Renal cortex interstitium (tissue), 11 donors: ENCODE measurements around the gene CC2D1A. TPM values are rescaled to one million over a fixed set of nuclear protein-coding genes. Genes with fewer than 3 reads are reported as not detected.

Experiments
- DNase-seq, 11 donors: peaks; one replicate each; pipeline ENCODE4 v3.0.0-alpha.2; 2013; ENCODE audit warnings: low read depth in 9 of 11, low spot score in 4 of 11; ENCODE audit errors: extremely low read depth in 1 of 11
- polyA plus RNA-seq, 3 donors: library from polyadenylated mRNA; unstranded; fragments of 120-200 nt; gene quantifications; one replicate each; pipeline ENCODE4 v1.2.1, GENCODE V29; 2013; ENCODE audit not compliant: insufficient read length in 3 of 3

The CC2D1A gene
- polyA plus RNA-seq, 3 donors: 20.6 to 38.9 (median 29.1) TPM

- DNase-seq: no peak
Measured at GRCh38 chr19:13872695-13873389, 33.2 kb upstream of the CC2D1A start.

GRCh38 chr19:13873834-13874515 lies 32.0 kb upstream of the CC2D1A start:
- no peak for DNase-seq

DNA sequence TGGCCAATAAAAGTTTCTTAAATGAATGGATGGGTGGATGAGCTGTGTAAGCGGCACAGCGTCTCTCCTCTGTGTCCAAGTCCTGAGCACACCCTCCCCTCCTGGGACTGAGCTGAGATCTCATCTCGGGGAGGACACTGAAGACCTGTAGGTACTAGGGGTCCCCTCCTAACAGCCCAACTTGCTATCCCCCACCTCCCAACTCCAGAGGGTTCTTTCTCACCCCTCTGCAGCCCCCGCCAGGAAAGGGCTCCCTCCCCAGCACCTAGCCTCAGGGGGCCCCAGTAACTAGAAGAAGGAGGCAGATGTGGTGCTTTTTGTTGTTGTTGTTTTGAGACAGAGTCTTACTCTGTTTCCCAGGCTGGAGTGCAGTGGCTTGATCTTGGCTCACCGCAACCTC lies 30.2 kb upstream of the CC2D1A start:
- no peak for DNase-seq

- DNase-seq: no peak
Measured at GRCh38 chr19:13876834-13877233, 29.2 kb upstream of the CC2D1A start, which contains the start of gene NANOS3. NANOS3 (plus strand) TSS chr19:13877134; CDS start chr19:13877249, 115 bp downstream.

DNA sequence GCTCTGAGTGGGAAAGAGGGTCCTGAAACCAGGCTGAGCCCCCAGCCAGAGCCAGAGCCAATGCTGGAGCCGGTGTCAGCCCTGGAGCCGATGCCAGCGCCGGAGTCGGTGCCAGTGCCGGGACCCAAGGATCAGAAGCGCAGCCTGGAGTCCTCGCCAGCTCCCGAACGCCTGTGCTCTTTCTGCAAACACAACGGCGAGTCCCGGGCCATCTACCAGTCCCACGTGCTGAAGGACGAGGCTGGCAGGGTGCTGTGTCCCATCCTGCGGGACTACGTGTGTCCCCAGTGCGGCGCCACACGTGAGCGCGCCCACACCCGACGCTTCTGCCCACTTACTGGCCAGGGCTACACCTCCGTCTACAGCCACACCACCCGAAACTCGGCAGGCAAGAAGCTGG lies 28.7 kb upstream of the CC2D1A start:
- no peak for DNase-seq

DNA sequence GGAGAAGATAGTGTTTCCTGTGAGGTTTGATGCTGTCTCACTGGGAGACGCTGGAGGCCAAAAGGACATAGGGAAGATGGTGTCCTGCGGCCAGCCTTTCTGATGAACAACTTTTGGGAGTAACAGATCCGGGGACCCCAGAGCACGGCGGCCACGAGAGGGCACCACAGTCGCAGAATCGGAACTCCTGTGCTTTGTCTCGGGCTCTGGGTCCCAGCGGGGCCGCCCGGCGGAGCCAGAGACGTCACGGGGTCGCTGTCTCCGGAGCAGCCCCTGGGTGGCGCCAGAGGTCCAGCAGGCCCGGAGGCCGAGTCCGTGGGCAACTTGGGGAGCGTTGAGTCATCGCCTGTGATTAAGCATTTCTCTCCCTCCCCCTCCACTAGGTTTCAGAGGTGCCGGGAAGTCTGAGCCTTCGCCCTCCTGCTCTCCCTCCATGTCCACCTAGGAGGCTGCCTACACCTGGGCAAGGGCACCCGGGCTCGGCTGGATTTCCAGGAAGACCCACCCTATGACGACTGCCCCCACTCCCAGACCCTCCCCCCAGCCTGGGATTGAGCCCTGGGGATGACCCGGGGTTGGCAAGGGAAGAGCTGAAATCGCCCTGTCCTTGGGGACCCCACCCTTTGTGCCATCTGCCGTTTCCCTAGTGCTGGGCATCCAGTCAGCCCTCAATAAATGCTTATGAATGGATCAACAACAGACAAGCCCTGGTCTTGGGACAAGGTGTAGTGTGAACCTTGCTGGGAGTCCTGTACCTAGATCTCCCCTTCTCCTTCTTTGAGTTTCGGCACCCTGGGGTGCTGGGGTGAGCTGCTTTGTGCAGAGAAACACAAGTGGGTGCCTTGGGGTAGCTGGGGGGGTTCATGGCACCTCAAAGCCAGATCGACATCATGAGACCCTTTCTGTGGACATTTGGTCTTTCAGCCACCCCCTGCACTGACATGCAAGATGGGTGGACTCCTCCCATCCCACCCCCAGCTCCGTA lies 25.6 kb upstream of the CC2D1A start:
- peak; percentile 80 to 94 (median 91) for DNase-seq

DNA sequence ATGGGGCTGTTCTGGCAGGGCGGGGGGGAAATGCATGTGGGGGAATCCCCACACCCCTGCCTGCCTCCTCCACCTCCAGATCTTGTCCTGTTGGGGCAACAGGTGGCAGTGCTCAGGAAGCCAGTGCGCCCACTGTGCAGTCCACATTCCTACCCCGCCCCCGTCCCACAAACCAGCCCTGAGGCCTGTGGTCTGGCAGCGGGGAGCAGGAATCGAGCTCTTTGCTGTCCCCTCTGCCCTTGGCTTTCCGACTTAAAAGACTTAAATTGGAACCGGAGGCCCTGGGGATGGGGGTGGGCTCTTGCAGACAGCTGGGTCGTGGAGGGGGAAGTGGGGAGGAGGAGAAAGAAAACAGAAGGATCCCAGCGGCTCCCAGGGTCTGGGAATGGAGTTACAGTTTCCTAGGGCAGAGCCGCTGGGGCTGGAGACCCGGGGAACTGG lies 24.7 kb upstream of the CC2D1A start:
- DNase-seq: no peak

- no peak for DNase-seq
Measured at GRCh38 chr19:13881692-13882418, 24.1 kb upstream of the CC2D1A start.

- DNase-seq: no peak
Measured at GRCh38 chr19:13882419-13882795, 23.6 kb upstream of the CC2D1A start.

GRCh38 chr19:13882836-13883235 lies 23.2 kb upstream of the CC2D1A start:
- no peak for DNase-seq

GRCh38 chr19:13883516-13884064 lies 22.4 kb upstream of the CC2D1A start:
- no peak for DNase-seq

DNA sequence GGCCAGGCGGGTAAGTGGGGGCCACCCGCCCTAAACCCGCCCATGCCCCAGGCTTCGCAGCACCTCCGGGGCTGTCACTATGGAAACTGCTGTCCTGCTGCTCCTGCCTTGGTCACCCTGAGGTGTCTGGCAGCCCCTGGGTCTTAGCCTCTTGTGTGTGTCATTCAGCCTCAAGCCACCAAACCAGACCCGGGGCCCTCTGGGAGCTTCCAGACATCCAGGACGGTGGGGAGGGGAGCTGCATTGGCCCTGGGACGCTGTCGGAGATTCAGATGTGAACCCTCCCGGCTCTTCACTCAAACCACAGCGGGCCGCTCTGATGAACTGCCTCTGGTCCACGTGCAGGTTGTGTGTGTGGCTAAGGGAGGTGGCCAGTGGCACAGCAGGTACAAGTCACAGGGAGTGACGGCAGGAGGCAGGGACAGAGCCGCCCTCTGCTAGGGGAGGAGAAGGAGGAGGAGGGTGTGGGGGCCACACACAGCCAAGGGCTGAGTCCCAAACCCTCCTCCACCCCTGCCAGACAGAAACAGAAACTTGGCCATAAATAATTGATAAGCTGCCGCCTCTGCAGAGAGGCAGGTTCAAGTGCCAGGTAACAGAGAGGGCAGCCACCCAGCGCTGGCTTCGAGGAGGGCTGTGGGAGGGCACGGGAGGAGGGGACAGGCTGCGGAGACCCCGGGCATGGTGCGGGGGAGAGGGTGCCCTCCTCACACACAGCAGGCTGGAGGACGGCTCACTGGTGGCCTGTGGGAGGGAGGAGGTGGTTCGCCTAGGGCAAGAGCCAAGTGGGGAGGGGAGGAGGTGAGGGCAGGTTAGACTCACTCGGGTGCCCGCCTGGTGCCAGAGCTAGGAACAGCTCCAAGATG lies 21.0 kb upstream of the CC2D1A start:
- no peak for DNase-seq

DNA sequence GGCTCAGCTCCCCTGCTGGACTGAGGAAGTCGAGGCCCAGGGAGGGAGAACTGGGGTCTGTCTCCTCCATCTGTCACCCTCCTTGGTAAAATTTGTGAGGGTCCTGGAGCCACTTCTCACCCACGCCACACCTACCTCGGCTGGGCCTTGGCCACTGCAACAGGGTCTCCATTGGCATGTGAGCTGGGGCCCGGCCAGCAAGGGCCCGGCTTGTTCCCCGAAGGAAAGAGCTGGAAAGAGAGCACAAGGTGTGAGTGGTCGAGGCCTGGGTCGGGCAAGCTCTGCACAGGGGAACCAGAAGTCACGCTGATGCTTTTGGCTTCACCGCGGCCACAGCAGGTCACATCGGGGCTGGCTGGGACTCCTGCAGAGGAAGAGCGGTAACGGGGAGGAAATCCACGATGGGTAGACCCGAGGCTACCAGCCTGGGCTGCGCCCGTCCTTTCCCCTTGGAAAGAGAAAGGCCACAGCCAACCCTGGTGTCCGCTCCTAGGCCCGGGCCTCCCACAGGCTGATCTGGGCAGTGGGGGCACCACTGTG lies 20.1 kb upstream of the CC2D1A start:
- no peak for DNase-seq

DNA sequence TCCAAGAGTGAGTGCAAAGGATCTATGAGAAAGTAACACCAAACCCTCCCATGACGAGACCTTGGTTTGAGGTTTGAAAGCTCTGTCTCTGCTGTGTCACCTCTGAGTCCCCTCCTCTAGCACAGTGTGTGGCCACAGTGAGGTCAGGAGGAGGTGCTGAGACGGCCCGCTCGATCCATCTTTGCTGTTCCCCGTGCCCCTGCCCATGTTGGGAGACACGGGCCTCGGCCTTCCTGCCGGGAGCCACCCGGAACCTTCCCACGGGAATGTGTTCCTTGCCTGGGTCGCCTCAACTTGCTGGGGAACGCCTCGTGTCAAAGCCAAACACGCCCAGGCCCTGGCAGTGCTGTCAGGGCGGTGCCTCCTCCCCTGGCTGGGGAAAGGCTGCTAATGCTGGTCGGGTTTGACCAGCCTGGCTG lies 19.0 kb upstream of the CC2D1A start:
- DNase-seq: no peak

DNA sequence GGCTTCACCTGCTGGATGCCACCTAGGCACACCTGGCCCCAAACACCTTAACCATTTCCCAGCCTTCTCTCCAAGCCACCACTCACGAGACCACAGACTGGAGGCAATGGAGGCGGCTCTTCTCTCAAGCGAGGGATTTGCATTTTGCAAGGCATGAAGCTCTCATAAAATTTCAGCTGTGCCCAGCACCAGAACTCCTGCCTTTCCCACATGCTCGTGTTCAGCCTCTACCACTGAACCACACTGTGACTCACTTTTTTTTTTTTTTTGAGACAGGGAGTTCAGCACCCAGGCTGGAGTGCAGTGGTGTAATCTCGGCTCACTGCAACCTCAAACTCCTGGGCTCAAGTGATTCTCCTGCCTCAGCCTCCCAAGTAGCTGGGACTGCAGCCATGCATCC lies 18.5 kb upstream of the CC2D1A start:
- no peak for DNase-seq

DNA sequence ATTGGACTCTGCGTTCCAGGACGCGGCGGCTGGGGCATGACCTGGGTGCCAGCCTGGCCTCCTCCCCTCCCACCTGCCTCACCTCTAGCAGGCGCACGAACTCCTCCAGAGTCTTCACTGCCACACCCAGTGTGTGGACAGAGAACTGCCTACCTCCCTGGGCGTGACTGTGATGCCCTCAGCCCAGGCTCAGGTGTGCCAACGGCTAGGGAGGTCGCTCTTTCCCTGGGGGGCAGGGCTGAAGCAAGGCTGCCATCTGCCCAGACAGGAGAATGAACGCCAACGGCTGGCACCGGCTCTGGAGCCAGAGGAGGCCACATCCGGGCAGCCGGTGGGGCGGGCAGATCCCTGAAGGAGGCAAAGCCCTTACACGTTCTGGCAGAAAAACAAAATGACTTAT lies 17.7 kb upstream of the CC2D1A start:
- no peak for DNase-seq

DNA sequence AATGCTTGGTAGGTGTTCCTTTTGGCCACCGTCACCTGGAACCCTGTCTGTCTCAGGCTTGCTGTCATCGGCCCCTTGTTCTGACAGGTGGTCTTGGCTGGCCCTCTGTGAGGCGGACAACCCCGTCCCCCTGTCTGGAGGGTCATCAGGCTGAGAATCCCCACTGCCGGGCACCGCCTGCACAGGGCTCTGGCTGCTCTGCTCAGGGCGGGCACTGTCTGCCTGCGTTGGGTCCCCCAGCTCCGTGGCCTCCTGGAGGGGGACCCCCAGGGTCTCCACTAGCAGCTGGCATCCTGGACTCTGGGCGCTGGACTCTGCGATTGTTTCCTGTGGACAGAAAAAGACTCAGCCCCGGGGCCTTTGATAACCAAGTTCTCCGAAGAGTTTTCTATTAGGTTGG lies 15.9 kb upstream of the CC2D1A start:
- DNase-seq: no peak

- no peak for DNase-seq
Measured at GRCh38 chr19:13892870-13893269, 13.1 kb upstream of the CC2D1A start.
